ENCODE data around the gene RNF130.

GRCh38 chr5:180080486-180081280 is 9.1 kb upstream of the RNF130 start:
- TF ChIP-seq POLR2A (IDR thresholded peaks at IDR 0.05) = no peak
- TF ChIP-seq, protein P1, sequence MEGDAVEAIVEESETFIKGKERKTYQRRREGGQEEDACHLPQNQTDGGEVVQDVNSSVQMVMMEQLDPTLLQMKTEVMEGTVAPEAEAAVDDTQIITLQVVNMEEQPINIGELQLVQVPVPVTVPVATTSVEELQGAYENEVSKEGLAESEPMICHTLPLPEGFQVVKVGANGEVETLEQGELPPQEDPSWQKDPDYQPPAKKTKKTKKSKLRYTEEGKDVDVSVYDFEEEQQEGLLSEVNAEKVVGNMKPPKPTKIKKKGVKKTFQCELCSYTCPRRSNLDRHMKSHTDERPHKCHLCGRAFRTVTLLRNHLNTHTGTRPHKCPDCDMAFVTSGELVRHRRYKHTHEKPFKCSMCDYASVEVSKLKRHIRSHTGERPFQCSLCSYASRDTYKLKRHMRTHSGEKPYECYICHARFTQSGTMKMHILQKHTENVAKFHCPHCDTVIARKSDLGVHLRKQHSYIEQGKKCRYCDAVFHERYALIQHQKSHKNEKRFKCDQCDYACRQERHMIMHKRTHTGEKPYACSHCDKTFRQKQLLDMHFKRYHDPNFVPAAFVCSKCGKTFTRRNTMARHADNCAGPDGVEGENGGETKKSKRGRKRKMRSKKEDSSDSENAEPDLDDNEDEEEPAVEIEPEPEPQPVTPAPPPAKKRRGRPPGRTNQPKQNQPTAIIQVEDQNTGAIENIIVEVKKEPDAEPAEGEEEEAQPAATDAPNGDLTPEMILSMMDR (IDR thresholded peaks at IDR 0.05 in 4 of 5, conservative IDR thresholded peaks at IDR 0.05 in 1 of 5) = no peak

Measured in gastrocnemius medialis (tissue), 4 donors.